OCI-LY1 (cell line): ENCODE results near the gene IFNA21.

Source experiments
- EZH2 ChIP-seq: fragments of 200-600 bp; sonication (generic), shearing (Covaris generic); IDR thresholded peaks from 2 replicates; pipeline ENCODE4 v1.8.0; 2017; ENCODE audit warnings: borderline replicate concordance, mixed run types, mild to moderate bottlenecking, antibody characterized with exemption, low read length, moderate library complexity, mixed read lengths
- TF ChIP-seq, protein P1 (sequence below): fragments of 200-600 bp; sonication (generic), shearing (Covaris generic); IDR thresholded peaks from 2 replicates; pipeline ENCODE4 v1.5.1; 2017; ENCODE audit warnings: mild to moderate bottlenecking, antibody characterized with exemption, low read length, moderate library complexity, mixed read lengths

DNA sequence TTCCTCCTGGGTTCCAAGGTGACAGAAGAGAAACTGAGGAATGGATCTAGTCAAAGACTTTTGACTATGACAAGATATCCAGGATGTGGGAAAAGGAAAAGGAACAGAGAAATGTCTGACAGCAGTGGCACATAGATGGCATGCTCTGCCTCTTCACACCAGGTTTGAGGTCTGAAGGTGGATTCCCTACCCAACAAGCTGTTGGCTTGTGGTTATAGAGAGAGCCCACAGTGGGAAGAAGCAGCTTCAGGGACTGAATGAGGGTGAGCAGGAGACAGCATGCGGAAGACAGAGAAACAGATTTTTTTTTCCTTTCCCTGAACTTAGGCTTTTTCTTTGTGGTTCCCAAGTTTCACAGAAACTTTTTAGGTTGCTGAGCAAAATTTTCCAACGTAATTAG lies 45.4 kb downstream of the IFNA21 start:
- TF ChIP-seq, protein P1, sequence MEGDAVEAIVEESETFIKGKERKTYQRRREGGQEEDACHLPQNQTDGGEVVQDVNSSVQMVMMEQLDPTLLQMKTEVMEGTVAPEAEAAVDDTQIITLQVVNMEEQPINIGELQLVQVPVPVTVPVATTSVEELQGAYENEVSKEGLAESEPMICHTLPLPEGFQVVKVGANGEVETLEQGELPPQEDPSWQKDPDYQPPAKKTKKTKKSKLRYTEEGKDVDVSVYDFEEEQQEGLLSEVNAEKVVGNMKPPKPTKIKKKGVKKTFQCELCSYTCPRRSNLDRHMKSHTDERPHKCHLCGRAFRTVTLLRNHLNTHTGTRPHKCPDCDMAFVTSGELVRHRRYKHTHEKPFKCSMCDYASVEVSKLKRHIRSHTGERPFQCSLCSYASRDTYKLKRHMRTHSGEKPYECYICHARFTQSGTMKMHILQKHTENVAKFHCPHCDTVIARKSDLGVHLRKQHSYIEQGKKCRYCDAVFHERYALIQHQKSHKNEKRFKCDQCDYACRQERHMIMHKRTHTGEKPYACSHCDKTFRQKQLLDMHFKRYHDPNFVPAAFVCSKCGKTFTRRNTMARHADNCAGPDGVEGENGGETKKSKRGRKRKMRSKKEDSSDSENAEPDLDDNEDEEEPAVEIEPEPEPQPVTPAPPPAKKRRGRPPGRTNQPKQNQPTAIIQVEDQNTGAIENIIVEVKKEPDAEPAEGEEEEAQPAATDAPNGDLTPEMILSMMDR, result no peak
- TF ChIP-seq EZH2, result no peak
